Erythroblast (primary cell): ENCODE data around the gene NTM.

Experiments
- GATA1 ChIP-seq: IDR thresholded peaks from 2 replicates; pipeline ENCODE4 v1.6.1; 2011; ENCODE audit warnings: low read depth, mild to moderate bottlenecking, control low read depth, low read length, moderate library complexity
- POLR2A ChIP-seq: IDR thresholded peaks from 2 replicates; pipeline ENCODE4 v1.6.1; 2011; ENCODE audit warnings: mild to moderate bottlenecking, low read length

DNA sequence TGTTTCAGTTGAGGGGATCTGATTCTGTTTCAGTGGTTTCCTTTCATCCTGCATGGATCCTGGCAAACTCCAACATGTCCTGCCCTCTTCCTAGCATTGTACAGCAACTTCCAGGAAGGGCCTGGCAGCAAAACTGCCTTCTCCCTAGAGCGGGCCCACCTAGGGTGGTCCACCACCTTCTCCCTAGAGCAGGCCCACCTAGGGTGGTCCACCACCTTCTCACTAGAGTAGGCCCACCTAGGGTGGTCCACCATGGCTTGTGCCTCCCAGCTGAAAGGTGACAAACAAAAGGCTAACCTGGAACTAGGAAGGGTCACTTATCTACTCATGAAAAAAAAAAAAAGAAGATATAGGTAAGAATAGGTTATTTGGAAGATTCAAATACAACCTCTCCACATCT lies 92.2 kb downstream of the NTM start:
- TF ChIP-seq POLR2A (no peak), GATA1 (no peak)
